ENCODE results near the gene TMEM178B.

The TMEM178B gene

DNA sequence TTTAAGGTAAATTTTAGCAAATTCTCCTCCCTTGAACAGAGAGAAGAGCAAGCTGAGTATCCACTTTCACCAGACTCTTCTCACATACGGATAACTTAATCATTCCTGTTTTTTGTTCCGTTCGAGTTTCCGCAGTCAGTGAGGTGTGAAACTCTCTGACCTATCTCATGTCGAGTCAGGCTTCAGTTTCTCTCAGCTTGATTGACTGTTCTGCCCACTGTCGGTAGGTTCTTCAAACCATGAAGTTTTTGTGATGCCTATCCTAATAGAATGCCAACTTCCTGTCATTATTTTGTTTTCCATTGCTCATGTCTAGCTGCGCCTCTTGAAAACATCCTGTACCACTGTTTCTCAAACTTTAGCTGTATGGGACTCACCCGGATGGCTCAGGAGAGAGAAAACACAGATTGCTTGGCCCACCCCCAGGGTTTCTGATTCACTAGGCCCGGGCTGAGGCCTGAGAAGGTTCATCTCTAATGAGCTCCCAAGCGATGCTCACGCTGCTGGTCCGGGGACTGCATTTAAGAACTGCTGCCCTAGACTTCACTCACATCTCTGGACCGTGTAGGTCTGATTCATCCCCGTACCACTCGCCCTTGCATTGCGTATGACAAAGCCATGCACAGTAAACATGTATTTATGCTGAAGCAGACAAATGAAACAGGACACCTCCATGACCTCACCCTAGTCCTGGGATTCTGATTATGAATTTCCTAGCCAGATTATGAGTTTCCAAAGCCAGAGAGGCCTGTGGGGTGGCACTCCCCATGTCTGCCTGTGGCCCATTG, 269.0 kb downstream of the TMEM178B start:
- TF ChIP-seq, protein P1, sequence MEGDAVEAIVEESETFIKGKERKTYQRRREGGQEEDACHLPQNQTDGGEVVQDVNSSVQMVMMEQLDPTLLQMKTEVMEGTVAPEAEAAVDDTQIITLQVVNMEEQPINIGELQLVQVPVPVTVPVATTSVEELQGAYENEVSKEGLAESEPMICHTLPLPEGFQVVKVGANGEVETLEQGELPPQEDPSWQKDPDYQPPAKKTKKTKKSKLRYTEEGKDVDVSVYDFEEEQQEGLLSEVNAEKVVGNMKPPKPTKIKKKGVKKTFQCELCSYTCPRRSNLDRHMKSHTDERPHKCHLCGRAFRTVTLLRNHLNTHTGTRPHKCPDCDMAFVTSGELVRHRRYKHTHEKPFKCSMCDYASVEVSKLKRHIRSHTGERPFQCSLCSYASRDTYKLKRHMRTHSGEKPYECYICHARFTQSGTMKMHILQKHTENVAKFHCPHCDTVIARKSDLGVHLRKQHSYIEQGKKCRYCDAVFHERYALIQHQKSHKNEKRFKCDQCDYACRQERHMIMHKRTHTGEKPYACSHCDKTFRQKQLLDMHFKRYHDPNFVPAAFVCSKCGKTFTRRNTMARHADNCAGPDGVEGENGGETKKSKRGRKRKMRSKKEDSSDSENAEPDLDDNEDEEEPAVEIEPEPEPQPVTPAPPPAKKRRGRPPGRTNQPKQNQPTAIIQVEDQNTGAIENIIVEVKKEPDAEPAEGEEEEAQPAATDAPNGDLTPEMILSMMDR (IDR thresholded peaks at IDR 0.05; ENCODE audit: control insufficient read depth, extremely low read depth, insufficient read depth) = no peak
- DNase-seq (ENCODE audit: low read depth) = no peak
- no peak overlapping the region for H3K4me3 ChIP-seq (ENCODE audit: low read depth, low read length)

DNA sequence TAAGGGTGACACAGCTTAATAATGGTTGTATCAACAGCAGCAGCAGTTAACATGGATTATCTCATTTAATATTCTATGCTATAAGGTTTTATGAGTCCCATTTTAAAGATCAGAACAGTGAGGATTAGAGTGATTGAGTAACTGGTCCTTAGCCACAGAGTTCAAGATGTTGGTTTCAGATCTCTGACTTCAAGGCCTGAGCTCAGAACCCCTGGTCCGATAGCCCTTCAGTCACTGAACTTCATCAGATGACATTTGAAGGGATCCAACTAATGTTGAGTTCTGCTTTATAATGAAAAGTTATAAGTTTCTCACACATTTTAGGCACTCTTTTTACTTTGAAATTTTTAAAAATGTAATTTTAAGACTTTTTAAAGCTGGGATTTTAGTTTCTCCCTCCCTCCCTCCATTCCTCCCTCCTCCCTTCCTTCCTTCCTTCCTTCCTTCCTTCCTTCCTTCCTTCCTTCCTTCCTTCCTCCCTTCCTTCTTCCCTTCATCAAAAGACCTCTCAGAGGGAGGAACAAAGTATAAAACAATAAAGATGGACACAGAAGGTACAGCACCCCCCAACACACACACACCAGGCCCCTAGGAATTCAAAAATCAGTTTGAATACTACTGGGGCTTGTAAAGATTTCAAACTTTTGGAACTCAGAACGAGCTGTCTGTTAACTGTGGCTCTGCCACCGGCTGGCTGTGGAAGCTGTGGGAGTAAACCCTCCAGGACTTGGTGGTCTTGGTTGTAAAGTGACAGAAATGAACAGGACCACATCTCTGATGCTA, 270.5 kb downstream of the TMEM178B start:
- no peak for DNase-seq (ENCODE audit: low read depth)
- no peak overlapping the region for H3K4me3 ChIP-seq (ENCODE audit: low read depth, low read length)
- TF ChIP-seq, protein P1 (IDR thresholded peaks at IDR 0.05; ENCODE audit: control insufficient read depth, extremely low read depth, insufficient read depth) = no peak

DNA sequence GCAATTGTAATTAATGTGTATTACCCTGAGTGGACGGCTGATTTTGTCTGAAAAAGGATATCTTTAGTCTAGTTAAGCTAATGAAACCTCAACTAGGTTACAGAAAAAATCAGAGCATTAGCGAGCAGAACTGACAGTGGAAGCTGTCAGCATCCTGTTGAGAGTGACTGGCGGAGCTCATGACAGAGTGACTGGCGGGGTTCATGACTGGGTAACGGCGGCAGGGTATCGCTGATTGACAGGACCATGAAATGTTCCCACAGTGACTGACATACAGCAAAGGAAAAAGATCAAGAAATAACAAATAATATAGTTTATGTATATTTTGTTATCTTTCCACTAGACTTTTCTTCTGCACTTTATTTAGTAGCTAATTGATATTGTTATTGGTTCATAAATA, 274.9 kb downstream of the TMEM178B start:
- TF ChIP-seq, protein P1 (IDR thresholded peaks at IDR 0.05; ENCODE audit: control insufficient read depth, extremely low read depth, insufficient read depth) = no peak
- H3K4me3 ChIP-seq (ENCODE audit: low read depth, low read length) = no peak overlapping the region
- no peak for DNase-seq (ENCODE audit: low read depth)

DNA sequence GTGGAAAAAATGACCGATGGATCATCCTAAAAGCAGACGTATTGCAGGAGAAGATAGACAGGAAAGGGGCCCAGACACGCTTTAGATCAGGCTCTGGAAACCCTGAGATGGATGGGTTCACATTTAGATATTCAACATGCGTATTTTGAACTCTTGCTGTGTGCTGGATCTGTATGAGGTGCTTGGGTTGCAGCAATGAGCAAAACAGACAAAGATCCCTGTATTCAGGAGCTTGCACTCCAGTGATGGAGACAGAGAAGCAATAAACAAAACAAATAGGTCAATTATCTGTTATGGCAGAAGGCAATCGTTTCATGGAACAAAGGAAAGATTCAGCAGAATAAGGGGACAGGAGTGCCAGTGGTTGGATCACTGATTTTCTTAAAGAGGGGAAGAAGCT, 275.5 kb downstream of the TMEM178B start:
- TF ChIP-seq, protein P1 (IDR thresholded peaks at IDR 0.05; ENCODE audit: control insufficient read depth, extremely low read depth, insufficient read depth) = no peak
- H3K4me3 ChIP-seq (ENCODE audit: low read depth, low read length) = no peak overlapping the region

DNA sequence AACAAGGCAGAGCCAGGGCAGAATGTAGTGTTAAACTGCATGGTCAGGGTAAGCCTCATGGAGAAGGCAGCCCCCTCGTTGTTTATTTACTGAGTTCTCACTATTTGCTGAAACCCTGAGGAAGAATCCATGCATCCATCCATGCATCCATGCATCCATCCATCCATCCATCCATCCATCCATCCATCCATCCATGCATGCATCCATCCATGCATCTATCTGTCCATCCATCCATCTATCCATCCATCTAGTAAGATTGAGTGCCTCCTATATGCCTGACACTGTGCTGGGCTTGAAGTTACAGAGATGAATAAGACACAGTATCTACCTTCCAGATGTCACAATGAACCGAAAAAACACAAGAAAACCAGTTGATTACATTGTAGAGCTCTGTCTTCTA, 275.9 kb downstream of the TMEM178B start:
- no peak for DNase-seq (ENCODE audit: low read depth)
- TF ChIP-seq, protein P1 (IDR thresholded peaks at IDR 0.05; ENCODE audit: control insufficient read depth, extremely low read depth, insufficient read depth) = no peak
- H3K4me3 ChIP-seq (ENCODE audit: low read depth, low read length) = no peak overlapping the region

More for the DNA sequence above, 275.5 kb downstream of the TMEM178B start:
- DNase-seq (ENCODE audit: low read depth) = no peak

DNA sequence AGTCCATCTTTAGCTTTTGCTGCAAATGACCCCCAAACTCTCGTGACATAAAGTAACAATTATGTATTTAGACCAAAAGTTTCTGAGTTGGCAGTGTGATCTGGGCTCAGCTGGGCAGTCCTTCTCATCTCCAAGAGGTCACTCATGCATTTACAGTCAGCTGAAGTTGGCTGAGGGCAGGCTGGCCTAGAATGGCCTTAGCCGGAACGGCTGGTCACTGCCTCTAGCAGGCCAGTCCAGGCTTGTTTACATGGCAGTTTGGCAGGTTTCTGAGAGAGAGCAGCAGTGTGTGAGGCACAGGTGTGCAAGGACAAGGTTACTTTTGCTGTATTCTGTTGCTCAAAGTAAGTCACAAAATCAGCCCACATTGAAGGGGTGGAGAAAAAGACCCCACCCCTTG, 277.3 kb downstream of the TMEM178B start:
- no peak overlapping the region for H3K4me3 ChIP-seq (ENCODE audit: low read depth, low read length)
- TF ChIP-seq, protein P1 (IDR thresholded peaks at IDR 0.05; ENCODE audit: control insufficient read depth, extremely low read depth, insufficient read depth) = no peak
- DNase-seq (ENCODE audit: low read depth) = no peak
